GM10266 (cell line): ENCODE results near the gene CREG1.

Experiments
- DNase-seq: peaks from one replicate; pipeline ENCODE4 v3.0.0; 2012; ENCODE audit errors: extremely low spot score
- TF ChIP-seq, protein P1 (sequence below): IDR thresholded peaks from 2 replicates; pipeline ENCODE4 v1.5.1; 2012; ENCODE audit warnings: mild to moderate bottlenecking, low read depth; ENCODE audit not compliant: control insufficient read depth, insufficient read depth; ENCODE audit errors: missing control alignments

CREG1 gene

GRCh38 chr1:167542109-167543032, 11.2 kb downstream of the CREG1 start:
- TF ChIP-seq, protein P1, sequence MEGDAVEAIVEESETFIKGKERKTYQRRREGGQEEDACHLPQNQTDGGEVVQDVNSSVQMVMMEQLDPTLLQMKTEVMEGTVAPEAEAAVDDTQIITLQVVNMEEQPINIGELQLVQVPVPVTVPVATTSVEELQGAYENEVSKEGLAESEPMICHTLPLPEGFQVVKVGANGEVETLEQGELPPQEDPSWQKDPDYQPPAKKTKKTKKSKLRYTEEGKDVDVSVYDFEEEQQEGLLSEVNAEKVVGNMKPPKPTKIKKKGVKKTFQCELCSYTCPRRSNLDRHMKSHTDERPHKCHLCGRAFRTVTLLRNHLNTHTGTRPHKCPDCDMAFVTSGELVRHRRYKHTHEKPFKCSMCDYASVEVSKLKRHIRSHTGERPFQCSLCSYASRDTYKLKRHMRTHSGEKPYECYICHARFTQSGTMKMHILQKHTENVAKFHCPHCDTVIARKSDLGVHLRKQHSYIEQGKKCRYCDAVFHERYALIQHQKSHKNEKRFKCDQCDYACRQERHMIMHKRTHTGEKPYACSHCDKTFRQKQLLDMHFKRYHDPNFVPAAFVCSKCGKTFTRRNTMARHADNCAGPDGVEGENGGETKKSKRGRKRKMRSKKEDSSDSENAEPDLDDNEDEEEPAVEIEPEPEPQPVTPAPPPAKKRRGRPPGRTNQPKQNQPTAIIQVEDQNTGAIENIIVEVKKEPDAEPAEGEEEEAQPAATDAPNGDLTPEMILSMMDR, result no peak
- no peak for DNase-seq

GRCh38 chr1:167541610-167542009, 12.0 kb downstream of the CREG1 start:
- DNase-seq, result no peak
- TF ChIP-seq, protein P1, result no peak

DNA sequence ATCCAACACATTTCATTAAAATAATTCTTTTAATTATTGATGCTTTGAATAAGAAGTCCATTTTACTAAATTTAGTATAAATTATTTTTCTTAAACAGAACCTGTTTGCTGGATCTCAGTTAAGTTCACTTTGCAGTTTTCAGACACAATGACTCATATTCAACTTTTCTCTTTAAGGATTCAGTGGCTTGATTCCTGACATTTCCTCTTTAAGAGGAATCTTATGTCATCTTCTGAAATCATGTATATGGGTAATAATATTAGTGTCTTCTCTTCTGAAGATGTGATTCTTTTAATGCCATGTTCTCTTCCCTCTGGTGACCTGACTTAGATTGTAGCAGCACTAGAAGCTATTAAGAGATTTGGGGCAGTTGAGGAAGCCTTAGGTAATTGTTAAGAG, 12.6 kb downstream of the CREG1 start:
- DNase-seq, result no peak
- TF ChIP-seq, protein P1, result no peak

- TF ChIP-seq, protein P1, result peak; percentile 3
- DNase-seq, result no peak
These were observed 14.9 kb downstream of the CREG1 start for GRCh38 chr1:167538657-167539056.

DNA sequence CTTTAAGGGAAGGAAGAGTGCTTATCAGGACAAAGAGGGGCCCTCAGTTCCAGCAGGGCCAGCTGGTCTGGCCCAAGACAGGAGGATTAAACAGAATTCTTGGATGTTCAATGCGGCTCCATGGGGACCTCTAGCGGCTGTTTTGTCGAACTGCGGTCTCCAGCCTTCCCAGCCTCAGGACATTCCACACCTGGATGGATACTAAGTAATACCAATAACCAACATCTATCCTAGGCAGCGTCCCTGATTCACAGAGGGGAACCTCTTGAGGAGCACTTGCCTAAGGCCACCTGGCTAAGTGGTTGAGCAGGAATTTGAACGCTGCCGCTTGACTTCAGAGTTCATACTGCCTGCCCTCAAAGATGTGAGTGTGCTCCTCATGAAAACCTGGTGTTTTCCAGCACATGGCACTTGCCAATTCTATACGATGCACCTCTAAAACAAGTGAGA, 19.7 kb downstream of the CREG1 start:
- TF ChIP-seq, protein P1, result peak; percentile 78
- peak; percentile 76 for DNase-seq

DNA sequence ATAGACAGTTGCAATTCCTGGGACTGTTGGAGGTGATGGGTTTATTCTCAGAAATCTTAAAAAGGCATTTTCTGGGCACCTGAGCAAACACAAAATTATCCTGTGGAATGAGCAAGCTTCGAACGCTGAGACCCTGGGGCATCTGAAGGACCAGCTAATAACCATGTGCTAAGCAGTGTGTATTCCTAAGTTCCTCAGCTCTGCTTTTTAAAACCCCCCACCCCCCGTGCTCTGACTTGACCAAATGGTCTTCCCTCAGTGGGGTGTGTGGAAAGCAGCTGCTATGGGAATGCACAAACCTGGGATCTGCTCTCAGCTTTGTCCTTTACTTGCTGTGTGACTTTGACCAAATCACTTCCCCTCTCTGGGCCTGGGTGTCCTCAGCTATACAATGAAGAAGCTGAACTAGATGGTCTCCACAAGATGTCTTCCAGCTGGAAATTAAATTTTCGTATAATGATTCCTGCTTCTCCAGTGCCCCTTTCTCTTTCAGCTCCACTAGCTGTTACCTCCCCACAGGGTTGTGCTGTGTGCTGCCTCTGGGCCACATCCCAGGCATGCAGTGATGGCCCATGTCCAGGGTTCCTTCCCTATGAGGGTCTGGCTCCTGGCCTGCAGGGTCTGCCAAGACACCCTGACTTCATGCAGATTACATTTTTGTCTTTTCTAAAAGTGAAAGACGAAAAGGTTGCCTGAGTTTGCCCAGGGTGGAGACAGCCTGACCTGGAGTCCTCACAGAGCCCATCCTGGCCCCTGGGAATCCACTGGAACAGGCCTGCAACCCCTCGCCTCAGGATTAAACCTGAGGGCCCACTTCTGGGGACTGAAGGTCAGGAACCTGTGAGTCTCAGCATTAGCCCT, 20.4 kb downstream of the CREG1 start:
- TF ChIP-seq, protein P1, result no peak
- no peak for DNase-seq
